HUES48 (cell line): Measurements from ENCODE around the gene CNPY1.

Experiments
- H3K27ac ChIP-seq: one replicate; pipeline ENCODE4 v1.7.0; 2013; ENCODE audit warnings: low read depth, low read length, inconsistent platforms
- H3K27me3 ChIP-seq: 2 replicates; pipeline ENCODE4 v1.6.1; 2013; ENCODE audit warnings: mild to moderate bottlenecking, low read length; ENCODE audit not compliant: control insufficient read depth, insufficient read depth
- H3K36me3 ChIP-seq: 2 replicates; pipeline ENCODE4 v1.6.1; 2013; ENCODE audit warnings: low read length; ENCODE audit not compliant: control insufficient read depth, insufficient read depth
- H3K4me1 ChIP-seq: 2 replicates; pipeline ENCODE4 v1.6.1; 2013; ENCODE audit warnings: mild to moderate bottlenecking, low read length; ENCODE audit not compliant: control insufficient read depth, insufficient read depth
- H3K4me3 ChIP-seq: 2 replicates; pipeline ENCODE4 v1.5.1; 2013; ENCODE audit warnings: mild to moderate bottlenecking, low read depth, low read length
- H3K9ac ChIP-seq: 2 replicates; pipeline ENCODE4 v1.6.1; 2013; ENCODE audit warnings: mild to moderate bottlenecking, low read depth, low read length, moderate library complexity
- H3K9me3 ChIP-seq: 2 replicates; pipeline ENCODE4 v1.6.1; 2013; ENCODE audit warnings: low read length; ENCODE audit not compliant: control insufficient read depth, insufficient read depth

CNPY1 gene

DNA sequence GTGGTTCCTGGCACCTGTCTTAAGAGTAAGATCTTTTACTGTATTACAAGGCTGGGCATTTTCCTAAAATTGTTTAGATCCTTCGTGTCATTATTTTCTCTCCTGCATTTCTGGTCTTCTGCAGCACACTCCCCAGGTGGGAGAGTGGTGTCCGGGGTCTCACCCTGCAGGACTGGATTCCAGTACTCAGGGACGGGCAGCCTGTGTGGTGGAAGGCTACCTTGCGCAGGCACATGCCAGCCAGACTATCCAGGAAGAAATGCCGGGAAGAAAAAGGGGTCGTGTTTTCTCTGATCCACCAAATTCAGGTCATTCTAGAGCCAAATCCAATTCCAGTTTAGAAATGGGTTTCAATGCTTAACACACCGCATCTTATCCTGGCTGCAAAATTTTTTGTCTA is 27.7 kb downstream of the CNPY1 start:
- H3K9ac ChIP-seq: no peak overlapping the region
- H3K36me3 ChIP-seq: no peaks in the 10 kb centered on the region
- no peak overlapping the region for H3K4me3 ChIP-seq
- H3K9me3 ChIP-seq: no peaks in the 10 kb centered on the region
- no peaks in the 10 kb centered on the region for H3K4me1 ChIP-seq
- peaks cover 78% of the 10 kb centered on the region for H3K27me3 ChIP-seq
- H3K27ac ChIP-seq: no peak overlapping the region

DNA sequence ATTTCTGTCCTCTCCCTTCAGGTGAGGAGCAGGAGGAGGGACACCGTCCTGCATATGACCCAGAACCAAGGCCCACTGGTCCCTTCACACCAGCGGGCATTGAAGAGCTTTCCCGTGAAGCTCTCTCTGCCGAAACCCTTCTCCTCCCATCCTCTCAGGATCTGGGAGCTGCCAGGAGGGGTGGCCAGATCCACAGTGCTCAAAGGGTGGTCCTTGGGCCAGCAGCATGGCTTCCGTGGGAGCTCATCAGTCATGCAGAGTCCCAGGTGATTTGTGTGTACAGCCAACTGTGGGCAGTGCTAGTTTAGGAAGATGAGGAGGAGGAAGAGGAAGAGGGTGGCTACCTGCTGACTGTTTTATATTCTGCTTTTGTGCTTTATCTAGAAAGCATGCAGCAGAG is 28.4 kb downstream of the CNPY1 start:
- Histone ChIP-seq H3K27ac (no peak overlapping the region), H3K27me3 (peaks cover 80% of the 10 kb centered on the region), H3K4me3 (no peak overlapping the region), H3K36me3 (no peaks in the 10 kb centered on the region), H3K4me1 (no peaks in the 10 kb centered on the region), H3K9me3 (no peaks in the 10 kb centered on the region), H3K9ac (no peak overlapping the region)

- Histone ChIP-seq H3K9ac (no peak overlapping the region), H3K4me3 (no peak overlapping the region), H3K27ac (no peak overlapping the region), H3K36me3 (no peaks in the 10 kb centered on the region), H3K9me3 (no peaks in the 10 kb centered on the region), H3K27me3 (peaks cover 82% of the 10 kb centered on the region), H3K4me1 (peaks cover under 1% of the 10 kb centered on the region; the same call in 1 of the 2 replicates)
Observed at GRCh38 chr7:155517452-155517851, 28.9 kb downstream of the CNPY1 start.

GRCh38 chr7:155516466-155516865 is 29.9 kb downstream of the CNPY1 start:
- Histone ChIP-seq H3K9me3 (no peaks in the 10 kb centered on the region), H3K9ac (no peak overlapping the region), H3K4me3 (no peak overlapping the region), H3K27ac (no peak overlapping the region), H3K4me1 (peaks cover 8% of the 10 kb centered on the region), H3K27me3 (peaks cover 92% of the 10 kb centered on the region), H3K36me3 (no peaks in the 10 kb centered on the region)

GRCh38 chr7:155515318-155515717 is 31.0 kb downstream of the CNPY1 start:
- Histone ChIP-seq H3K36me3 (no peaks in the 10 kb centered on the region), H3K9me3 (no peaks in the 10 kb centered on the region), H3K4me1 (peaks cover 19% of the 10 kb centered on the region), H3K27ac (no peak overlapping the region), H3K27me3 (peaks cover 98% of the 10 kb centered on the region), H3K9ac (no peak overlapping the region), H3K4me3 (no peak overlapping the region)

DNA sequence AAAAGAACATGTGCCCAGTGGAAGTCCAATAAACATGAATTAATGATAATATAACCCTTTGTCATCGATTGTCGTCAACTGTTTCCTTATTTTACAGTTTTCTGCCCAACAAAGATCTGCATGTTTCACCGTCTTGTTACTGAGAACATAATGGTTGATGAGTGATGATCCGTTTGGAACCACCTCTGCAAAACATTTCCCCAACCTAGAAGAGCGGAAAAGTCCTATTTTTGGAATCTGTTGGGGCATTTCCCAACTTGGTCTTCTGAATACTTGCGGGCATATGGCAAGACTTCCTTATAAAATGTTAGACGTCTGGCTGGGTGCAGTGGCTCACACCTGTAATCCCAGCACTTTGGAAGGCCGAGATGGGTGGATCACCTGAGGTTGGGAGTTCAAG is 32.1 kb downstream of the CNPY1 start:
- Histone ChIP-seq H3K27ac (no peak overlapping the region), H3K4me1 (peaks cover 21% of the 10 kb centered on the region), H3K9me3 (no peaks in the 10 kb centered on the region), H3K9ac (no peak overlapping the region), H3K27me3 (peaks cover 100% of the 10 kb centered on the region), H3K4me3 (no peak overlapping the region), H3K36me3 (no peaks in the 10 kb centered on the region)

DNA sequence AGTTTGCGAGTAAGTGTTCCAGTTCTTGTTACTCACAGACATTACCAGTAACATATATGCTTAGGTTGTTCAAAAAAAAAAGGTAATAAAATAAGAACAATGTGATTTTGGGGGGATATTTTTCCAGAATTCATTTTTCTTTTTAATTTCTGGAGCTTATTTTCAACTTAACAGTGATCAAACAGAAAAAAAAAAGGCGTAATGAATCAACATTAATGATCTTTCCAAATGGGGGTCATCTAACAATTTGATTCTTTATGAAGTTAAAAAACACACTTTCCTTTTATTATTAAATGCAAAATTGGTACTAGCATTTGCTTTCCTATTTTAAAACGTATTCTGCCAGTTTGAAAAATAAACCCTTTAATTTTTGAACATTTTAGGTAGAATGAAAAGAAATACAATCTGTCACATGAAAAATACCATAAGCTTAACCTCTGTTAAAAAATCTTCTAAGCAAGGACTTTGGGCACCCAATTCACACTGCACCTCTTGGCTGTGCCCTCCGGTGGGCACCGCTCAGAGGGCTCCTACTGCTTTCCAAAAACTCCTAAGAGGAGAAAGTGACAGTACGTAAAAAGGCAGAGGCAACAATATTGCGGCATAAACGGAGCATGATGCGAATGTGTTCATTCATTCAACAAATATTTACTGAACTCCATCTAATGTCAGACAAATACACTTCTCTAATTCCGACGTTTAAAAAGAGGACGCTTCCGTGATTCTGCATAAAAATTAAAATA is 32.6 kb downstream of the CNPY1 start:
- Histone ChIP-seq H3K9ac (no peak overlapping the region), H3K4me3 (no peak overlapping the region), H3K27me3 (peaks cover 100% of the 10 kb centered on the region), H3K27ac (no peak overlapping the region), H3K4me1 (peaks cover 22% of the 10 kb centered on the region), H3K9me3 (no peaks in the 10 kb centered on the region), H3K36me3 (no peaks in the 10 kb centered on the region)

DNA sequence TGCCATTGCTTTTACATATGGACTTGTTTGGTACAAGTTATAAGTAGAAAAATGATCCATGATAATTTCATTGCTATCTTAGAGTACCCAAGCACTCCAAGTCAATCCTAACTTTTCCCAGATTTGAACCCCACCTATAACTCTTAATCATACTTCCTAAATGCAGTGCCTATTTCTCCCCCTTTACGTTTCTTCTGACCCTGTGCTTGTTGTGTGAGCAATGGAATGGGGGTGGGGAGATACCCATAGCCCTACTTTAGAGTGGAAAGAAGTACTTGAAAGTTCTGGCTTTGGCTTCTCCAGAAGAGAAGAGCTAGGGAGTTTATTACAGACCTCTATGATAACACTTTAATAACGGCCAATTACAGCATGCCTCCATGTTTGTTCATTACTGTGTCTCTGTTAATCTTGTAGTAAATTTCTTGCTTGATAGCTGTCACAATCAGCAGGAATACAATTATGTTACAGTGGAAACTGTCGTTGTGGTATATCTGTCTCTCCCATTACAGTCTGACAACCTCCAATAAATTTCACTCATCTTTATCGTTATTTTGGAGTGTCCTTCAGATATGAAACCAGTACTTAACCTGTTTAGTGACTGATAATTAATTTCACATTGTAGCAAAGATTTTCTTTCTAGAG is 34.0 kb downstream of the CNPY1 start:
- H3K4me1 ChIP-seq: peaks cover 32% of the 10 kb centered on the region
- H3K27me3 ChIP-seq: peaks cover 100% of the 10 kb centered on the region
- no peaks in the 10 kb centered on the region for H3K9me3 ChIP-seq
- no peaks in the 10 kb centered on the region for H3K36me3 ChIP-seq
- H3K27ac ChIP-seq: no peak overlapping the region
- H3K4me3 ChIP-seq: no peak overlapping the region
- H3K9ac ChIP-seq: no peak overlapping the region

DNA sequence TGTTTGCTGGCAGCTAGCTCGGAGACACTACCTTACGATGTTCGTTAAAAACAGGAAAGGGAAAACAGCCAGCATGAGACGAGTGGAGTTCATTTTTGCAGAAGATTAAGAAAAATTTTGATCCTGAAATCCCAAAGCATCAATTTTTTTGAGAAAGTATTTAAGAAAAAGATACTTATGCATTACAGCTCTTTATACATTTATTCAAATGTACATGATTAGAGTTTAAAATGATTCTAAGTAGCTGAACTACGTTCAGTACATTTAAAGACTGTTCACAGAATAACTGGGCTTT is 34.7 kb downstream of the CNPY1 start:
- no peak overlapping the region for H3K9ac ChIP-seq
- peaks cover 100% of the 10 kb centered on the region for H3K27me3 ChIP-seq
- no peak overlapping the region for H3K27ac ChIP-seq
- no peak overlapping the region for H3K4me3 ChIP-seq
- H3K9me3 ChIP-seq: no peaks in the 10 kb centered on the region
- no peaks in the 10 kb centered on the region for H3K36me3 ChIP-seq
- peaks cover 32% of the 10 kb centered on the region for H3K4me1 ChIP-seq

DNA sequence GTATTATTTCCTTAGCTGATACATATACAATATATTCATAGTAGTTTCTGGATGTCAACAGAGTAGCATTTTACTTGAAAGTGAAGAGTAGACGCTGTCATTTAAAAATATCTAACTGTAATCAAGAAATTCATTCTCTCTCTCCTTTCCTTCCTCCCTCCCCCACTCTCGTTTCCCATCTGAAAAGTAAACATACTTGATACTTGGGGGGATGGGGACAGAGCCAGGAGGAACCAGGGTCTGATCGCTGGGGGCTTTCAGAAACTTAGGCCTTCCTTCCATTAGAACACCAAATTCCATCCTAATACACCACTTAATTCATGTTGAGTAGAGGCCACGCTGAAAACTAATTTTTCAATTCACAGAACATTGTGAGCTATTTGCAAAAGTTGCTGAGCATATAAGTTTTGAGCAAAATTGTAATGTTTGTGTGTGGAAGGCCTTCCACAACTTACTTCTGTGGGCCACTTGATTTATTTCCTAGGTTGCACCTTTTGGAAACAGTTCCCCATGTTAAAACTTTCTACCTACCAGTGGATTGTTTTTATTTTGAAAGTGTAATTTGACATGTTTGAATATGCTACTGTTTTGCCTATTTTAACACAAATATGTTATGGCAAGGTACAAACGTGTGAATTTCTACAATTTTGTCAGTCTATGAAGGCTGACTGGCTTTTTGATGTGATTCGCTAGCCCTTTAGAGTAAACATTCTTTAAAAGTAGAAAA is 35.2 kb downstream of the CNPY1 start:
- Histone ChIP-seq H3K27me3 (peaks cover 100% of the 10 kb centered on the region), H3K4me1 (peaks cover 32% of the 10 kb centered on the region), H3K36me3 (no peaks in the 10 kb centered on the region), H3K9me3 (no peaks in the 10 kb centered on the region), H3K4me3 (no peak overlapping the region), H3K27ac (no peak overlapping the region), H3K9ac (no peak overlapping the region)
